OCI-LY7 (cell line): ENCODE data around the gene SLC9A7.

Experiments used
- EZH2phosphoT487 ChIP-seq: fragments of 200-600 bp; sonication (generic); IDR thresholded peaks from 2 replicates; pipeline ENCODE4 v1.6.1; 2018; ENCODE audit warnings: low read depth, borderline replicate concordance, mild to moderate bottlenecking, mixed run types, antibody characterized with exemption, low read length, moderate library complexity, mixed read lengths
- TF ChIP-seq, protein P1 (sequence below): fragments of 200-600 bp; sonication (generic); conservative IDR thresholded peaks from 2 replicates; pipeline ENCODE4 v1.5.1; 2014; ENCODE audit warnings: mild to moderate bottlenecking, antibody characterized with exemption, low read length, moderate library complexity, mixed read lengths

DNA sequence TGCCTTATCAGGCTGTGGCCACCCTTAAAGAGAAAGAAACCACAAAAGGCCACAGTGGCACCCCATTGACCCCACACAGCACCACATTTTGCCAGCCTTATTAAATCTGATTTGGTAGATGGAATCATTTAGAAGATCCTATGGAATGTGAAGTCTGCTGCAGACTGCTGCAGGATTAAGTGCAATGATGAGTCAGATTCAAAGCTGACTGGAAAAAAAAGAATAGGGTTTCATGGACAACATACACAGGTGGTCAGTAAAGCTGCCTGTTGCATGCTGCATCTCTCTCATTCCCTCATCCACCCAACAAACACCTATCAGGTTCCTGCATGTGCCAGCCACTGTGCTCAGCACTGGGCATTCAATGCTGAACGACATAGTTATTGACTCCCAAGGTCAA lies 128.8 kb downstream of the SLC9A7 start:
- TF ChIP-seq, protein P1, sequence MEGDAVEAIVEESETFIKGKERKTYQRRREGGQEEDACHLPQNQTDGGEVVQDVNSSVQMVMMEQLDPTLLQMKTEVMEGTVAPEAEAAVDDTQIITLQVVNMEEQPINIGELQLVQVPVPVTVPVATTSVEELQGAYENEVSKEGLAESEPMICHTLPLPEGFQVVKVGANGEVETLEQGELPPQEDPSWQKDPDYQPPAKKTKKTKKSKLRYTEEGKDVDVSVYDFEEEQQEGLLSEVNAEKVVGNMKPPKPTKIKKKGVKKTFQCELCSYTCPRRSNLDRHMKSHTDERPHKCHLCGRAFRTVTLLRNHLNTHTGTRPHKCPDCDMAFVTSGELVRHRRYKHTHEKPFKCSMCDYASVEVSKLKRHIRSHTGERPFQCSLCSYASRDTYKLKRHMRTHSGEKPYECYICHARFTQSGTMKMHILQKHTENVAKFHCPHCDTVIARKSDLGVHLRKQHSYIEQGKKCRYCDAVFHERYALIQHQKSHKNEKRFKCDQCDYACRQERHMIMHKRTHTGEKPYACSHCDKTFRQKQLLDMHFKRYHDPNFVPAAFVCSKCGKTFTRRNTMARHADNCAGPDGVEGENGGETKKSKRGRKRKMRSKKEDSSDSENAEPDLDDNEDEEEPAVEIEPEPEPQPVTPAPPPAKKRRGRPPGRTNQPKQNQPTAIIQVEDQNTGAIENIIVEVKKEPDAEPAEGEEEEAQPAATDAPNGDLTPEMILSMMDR = no peak
- no peak for TF ChIP-seq EZH2phosphoT487
